ENCODE results near the gene NCF4.
A peak's percentile ranks its signal among the peaks of the same experiment; 100 is the strongest.

Gene NCF4

DNA sequence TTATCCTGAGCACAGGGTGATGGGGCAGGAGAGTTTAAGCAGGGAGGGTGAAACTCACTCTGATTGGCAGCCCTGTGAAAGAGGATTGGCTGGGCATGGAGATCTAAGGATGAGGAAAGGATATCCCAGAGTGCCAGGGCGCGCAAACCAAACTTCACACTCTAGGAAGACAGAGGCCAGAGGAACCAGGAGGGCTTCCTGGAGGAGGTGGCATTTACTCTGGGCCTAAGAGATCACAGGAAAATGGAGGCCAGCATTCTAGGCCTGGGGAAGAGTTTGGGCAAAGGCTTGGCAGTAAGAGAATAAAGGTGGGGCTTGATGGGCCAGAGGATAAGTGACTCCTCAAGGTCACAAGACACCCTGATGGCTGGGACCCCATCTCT is 377 bp upstream of the NCF4 start:
- Histone ChIP-seq H3K36me3 (peaks cover 22% of the 10 kb centered on the region), H3K4me1 (ENCODE audit: control insufficient read depth in 1 of 2, insufficient read depth in 1 of 2, low read depth in 1 of 2, low read length in 1 of 2) (peaks cover 92 to 100% of the 10 kb centered on the region in 2 experiments), H3K4me3 (ENCODE audit: low read depth in 1 of 2, low read length in 1 of 2) (peak overlapping the region; percentile 80 to 92), H3K9me3 (no peaks in the 10 kb centered on the region), H3K27ac (peak overlapping the region; percentile 95), H3K27me3 (no peaks in the 10 kb centered on the region)
- no peak for TF ChIP-seq CTCF (IDR thresholded peaks at IDR 0.05)

- TF ChIP-seq CTCF (IDR thresholded peaks at IDR 0.05) = no peak
- Histone ChIP-seq H3K27ac (peak overlapping the region; percentile 95), H3K4me3 (ENCODE audit: low read depth in 1 of 2, low read length in 1 of 2) (peak overlapping the region; percentile 80 to 92), H3K27me3 (no peaks in the 10 kb centered on the region), H3K4me1 (ENCODE audit: control insufficient read depth in 1 of 2, insufficient read depth in 1 of 2, low read depth in 1 of 2, low read length in 1 of 2) (peaks cover 76 to 93% of the 10 kb centered on the region in 2 experiments), H3K9me3 (no peaks in the 10 kb centered on the region), H3K36me3 (peaks cover 43% of the 10 kb centered on the region)
Observed at GRCh38 chr22:36862251-36863242, 1.7 kb downstream of the NCF4 start.

DNA sequence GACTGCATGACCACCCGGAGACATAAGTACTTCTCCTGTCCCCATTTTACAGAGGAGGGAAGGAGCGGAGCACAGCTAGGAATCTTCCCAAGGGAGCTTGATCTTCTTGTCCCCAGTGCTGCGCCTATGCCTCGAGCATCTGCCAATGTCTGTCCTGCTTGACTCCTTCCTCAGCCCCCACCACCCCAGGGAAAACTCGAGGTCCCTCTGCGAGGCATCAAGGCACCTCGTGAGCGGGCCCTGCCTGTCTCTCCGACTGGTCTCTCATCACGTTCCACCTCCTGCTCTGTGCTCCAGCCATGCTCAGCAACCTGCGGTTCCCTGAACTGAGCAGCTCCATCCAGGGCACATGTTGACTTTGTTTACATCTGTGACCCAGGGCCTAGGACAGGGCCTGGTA is 2.5 kb downstream of the NCF4 start:
- H3K4me3 ChIP-seq (ENCODE audit: low read depth in 1 of 2, low read length in 1 of 2) = peak overlapping the region; percentile 80 to 92
- no peaks in the 10 kb centered on the region for H3K27me3 ChIP-seq
- no peak for TF ChIP-seq CTCF (IDR thresholded peaks at IDR 0.05)
- H3K4me1 ChIP-seq (ENCODE audit: control insufficient read depth in 1 of 2, insufficient read depth in 1 of 2, low read depth in 1 of 2, low read length in 1 of 2) = peaks cover 76 to 93% of the 10 kb centered on the region in 2 experiments
- peaks cover 50% of the 10 kb centered on the region for H3K36me3 ChIP-seq
- H3K9me3 ChIP-seq = no peaks in the 10 kb centered on the region
- peak overlapping the region; percentile 95 for H3K27ac ChIP-seq

GRCh38 chr22:36863979-36864378 is 3.2 kb downstream of the NCF4 start:
- Histone ChIP-seq H3K27me3 (no peaks in the 10 kb centered on the region), H3K36me3 (peaks cover 57% of the 10 kb centered on the region), H3K9me3 (no peaks in the 10 kb centered on the region), H3K4me1 (ENCODE audit: control insufficient read depth in 1 of 2, insufficient read depth in 1 of 2, low read depth in 1 of 2, low read length in 1 of 2) (peaks cover 74 to 89% of the 10 kb centered on the region in 2 experiments), H3K27ac (peak overlapping the region; percentile 95), H3K4me3 (ENCODE audit: low read depth in 1 of 2, low read length in 1 of 2) (peak overlapping the region; percentile 80 to 92)
- no peak for TF ChIP-seq CTCF (IDR thresholded peaks at IDR 0.05)

DNA sequence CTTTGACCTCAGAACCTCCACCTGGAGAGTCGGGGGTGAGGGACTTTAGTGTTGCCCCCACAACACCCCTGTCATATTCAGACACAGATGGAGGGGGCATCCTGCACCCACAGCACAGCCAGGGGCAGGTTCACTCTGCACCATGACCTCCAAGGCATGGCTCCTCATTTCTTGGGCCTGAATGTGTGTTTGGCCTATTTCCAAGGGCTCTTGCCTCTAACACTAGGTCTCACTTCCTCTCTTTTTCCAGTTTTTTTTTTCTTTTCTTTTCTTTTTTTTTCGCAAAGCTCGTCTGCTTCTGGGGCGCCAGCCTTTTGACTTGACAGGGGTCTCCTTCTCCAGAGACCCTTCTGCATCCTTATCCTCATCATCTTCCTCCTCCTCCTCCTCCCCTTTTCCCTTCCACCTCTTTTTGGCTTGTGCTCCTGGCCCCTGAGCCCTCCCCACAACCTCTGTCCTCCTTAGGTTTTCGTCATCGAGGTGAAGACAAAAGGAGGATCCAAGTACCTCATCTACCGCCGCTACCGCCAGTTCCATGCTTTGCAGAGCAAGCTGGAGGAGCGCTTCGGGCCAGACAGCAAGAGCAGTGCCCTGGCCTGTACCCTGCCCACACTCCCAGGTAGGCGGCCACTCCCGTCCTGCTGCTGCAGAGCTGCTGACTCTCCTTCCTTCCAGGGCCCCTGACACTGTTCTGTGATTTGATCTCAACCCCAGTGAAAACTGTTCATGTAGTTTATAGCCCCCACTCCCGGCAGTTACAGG is 3.8 kb downstream of the NCF4 start:
- peaks cover 68 to 83% of the 10 kb centered on the region in 2 experiments for H3K4me1 ChIP-seq (ENCODE audit: control insufficient read depth in 1 of 2, insufficient read depth in 1 of 2, low read depth in 1 of 2, low read length in 1 of 2)
- peak overlapping the region; percentile 80 to 92 for H3K4me3 ChIP-seq (ENCODE audit: low read depth in 1 of 2, low read length in 1 of 2)
- peaks cover 64% of the 10 kb centered on the region for H3K36me3 ChIP-seq
- H3K9me3 ChIP-seq = no peaks in the 10 kb centered on the region
- H3K27ac ChIP-seq = peak overlapping the region; percentile 95
- TF ChIP-seq CTCF (IDR thresholded peaks at IDR 0.05) = no peak
- no peaks in the 10 kb centered on the region for H3K27me3 ChIP-seq

Measured in neutrophil (primary cell).